Measurements from ENCODE around the gene NEDD8.

DNA sequence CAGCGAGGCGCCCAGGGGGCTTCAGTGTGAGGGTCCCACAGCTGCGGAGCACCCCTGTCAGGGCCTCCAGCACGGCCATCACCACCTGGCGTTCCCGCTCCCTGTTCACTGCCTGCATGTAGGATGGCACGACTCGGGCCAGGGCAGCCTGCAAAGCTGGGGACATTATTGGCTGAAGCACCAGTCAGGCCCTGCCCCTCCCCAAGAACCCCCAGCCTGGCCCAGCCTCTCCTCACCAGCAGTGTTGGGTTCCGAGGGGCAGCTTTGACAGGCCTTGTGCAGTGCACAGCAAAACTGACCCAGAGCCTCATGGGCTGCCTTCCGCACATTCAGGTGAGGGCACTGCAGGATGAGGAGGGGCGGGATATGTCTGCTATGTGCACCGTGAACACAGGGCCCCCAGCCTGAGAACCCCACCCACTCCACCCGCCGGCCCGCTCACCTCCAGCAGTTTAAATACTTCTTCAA is 49.1 kb downstream of the NEDD8 start:
- TF ChIP-seq EZH2 (IDR thresholded peaks at IDR 0.05; ENCODE audit: borderline replicate concordance, low read depth, low read length, severe bottlenecking), result no peak
- TF ChIP-seq, protein P1, sequence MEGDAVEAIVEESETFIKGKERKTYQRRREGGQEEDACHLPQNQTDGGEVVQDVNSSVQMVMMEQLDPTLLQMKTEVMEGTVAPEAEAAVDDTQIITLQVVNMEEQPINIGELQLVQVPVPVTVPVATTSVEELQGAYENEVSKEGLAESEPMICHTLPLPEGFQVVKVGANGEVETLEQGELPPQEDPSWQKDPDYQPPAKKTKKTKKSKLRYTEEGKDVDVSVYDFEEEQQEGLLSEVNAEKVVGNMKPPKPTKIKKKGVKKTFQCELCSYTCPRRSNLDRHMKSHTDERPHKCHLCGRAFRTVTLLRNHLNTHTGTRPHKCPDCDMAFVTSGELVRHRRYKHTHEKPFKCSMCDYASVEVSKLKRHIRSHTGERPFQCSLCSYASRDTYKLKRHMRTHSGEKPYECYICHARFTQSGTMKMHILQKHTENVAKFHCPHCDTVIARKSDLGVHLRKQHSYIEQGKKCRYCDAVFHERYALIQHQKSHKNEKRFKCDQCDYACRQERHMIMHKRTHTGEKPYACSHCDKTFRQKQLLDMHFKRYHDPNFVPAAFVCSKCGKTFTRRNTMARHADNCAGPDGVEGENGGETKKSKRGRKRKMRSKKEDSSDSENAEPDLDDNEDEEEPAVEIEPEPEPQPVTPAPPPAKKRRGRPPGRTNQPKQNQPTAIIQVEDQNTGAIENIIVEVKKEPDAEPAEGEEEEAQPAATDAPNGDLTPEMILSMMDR (IDR thresholded peaks at IDR 0.05; ENCODE audit: borderline replicate concordance, extremely low read depth, low read length, poor library complexity, severe bottlenecking), result no peak
